IMR-90 (cell line): ENCODE measurements around the gene PIAS4. TPM values are rescaled to one million over a fixed set of nuclear protein-coding genes. Genes with fewer than 3 reads are reported as not detected.
A peak's percentile ranks its signal among the peaks of the same experiment; 100 is the strongest.

Experiments used
- ATAC-seq: fragments of 200-7000 bp; cut with Tn5 transposase; 2 replicates; pipeline ENCODE4 v1.9.1; 2020; ENCODE audit warnings: low read depth, mild to moderate bottlenecking, moderate library complexity
- BruUV-seq: library from RNA; stranded (reverse); fragments of 400-500 nt; replicated peaks from 2 replicates; lab custom pipeline; 2021; lab: Mats Ljungman, UMichigan
- CTCF ChIA-PET: fragments of 300-600 bp; formaldehyde crosslinking; extraction: SDS; loops from one replicate; lab custom pipeline; 2021; ENCODE audit warnings: antibody characterized with exemption; lab: Yijun Ruan, JAX
- POLR2A ChIA-PET: fragments of 300-600 bp; sonication (Branson Sonifier 250); formaldehyde crosslinking; loops from one replicate; lab custom pipeline; 2022; ENCODE audit warnings: antibody characterized with exemption; ENCODE audit not compliant: unreplicated experiment; lab: Charles Lee
- DNase-seq: peaks from one replicate; pipeline ENCODE4 v3.0.0; 2013
- H2AFZ ChIP-seq: replicated peaks from 2 replicates; pipeline ENCODE3; 2013; ENCODE audit warnings: low read length, mild to moderate bottlenecking; ENCODE audit not compliant: poor library complexity
- H2AK5ac ChIP-seq: 2 replicates; pipeline ENCODE4 v1.6.1; 2013; ENCODE audit warnings: low read depth, low read length, inconsistent platforms
- H2AK9ac ChIP-seq: replicated peaks from 2 replicates; pipeline ENCODE3; 2013; ENCODE audit warnings: mild to moderate bottlenecking, low read depth, low read length, moderate library complexity; ENCODE audit not compliant: poor library complexity
- H2BK120ac ChIP-seq: 2 replicates; pipeline ENCODE4 v1.6.1; 2013; ENCODE audit warnings: low read depth, low read length, inconsistent platforms
- H2BK15ac ChIP-seq: 3 replicates; pipeline ENCODE4 v1.6.1; 2013; ENCODE audit warnings: low read depth, low read length, inconsistent platforms
- H2BK20ac ChIP-seq: 2 replicates; pipeline ENCODE4 v1.6.1; 2013; ENCODE audit warnings: low read depth, mild to moderate bottlenecking, inconsistent platforms, low read length, moderate library complexity
- H2BK5ac ChIP-seq: 2 replicates; pipeline ENCODE4 v1.6.1; 2013; ENCODE audit warnings: mild to moderate bottlenecking, low read depth, low read length, inconsistent platforms; ENCODE audit not compliant: poor library complexity, severe bottlenecking
- H3K14ac ChIP-seq: replicated peaks from 2 replicates; pipeline ENCODE4 v1.6.1; 2013; ENCODE audit warnings: low read depth, low read length, inconsistent platforms
- H3K18ac ChIP-seq: 2 replicates; pipeline ENCODE4 v1.6.1; 2013; ENCODE audit warnings: low read depth, low read length, control low read depth
- H3K23ac ChIP-seq: 2 replicates; pipeline ENCODE4 v1.6.1; 2013; ENCODE audit warnings: low read depth, low read length, inconsistent platforms
- H3K27ac ChIP-seq: 2 replicates; pipeline ENCODE4 v1.5.1; 2013; ENCODE audit warnings: mild to moderate bottlenecking, control low read depth, low read length; ENCODE audit not compliant: insufficient read depth
- H3K27me3 ChIP-seq: 2 replicates; pipeline ENCODE4 v1.6.1; 2013; ENCODE audit warnings: low read length; ENCODE audit not compliant: control insufficient read depth, insufficient read depth
- H3K36me3 ChIP-seq: 2 replicates; pipeline ENCODE4 v1.6.1; 2013; ENCODE audit warnings: low read length, mixed read lengths; ENCODE audit not compliant: control insufficient read depth, insufficient read depth
- H3K4ac ChIP-seq: 2 replicates; pipeline ENCODE4 v1.6.1; 2013; ENCODE audit warnings: low read depth, low read length, inconsistent platforms
- H3K4me1 ChIP-seq: 2 replicates; pipeline ENCODE4 v1.6.1; 2013; ENCODE audit warnings: low read length, mixed read lengths; ENCODE audit not compliant: control insufficient read depth, insufficient read depth
- H3K4me2 ChIP-seq: 2 replicates; pipeline ENCODE4 v1.6.1; 2013; ENCODE audit warnings: low read depth, mild to moderate bottlenecking, control low read depth, low read length, moderate library complexity
- H3K4me3 ChIP-seq: 2 replicates; pipeline ENCODE4 v1.5.1; 2013; ENCODE audit warnings: low read depth, mild to moderate bottlenecking, control low read depth, low read length, moderate library complexity; ENCODE audit not compliant: insufficient read depth
- H3K56ac ChIP-seq: 2 replicates; pipeline ENCODE4 v1.6.1; 2013; ENCODE audit warnings: low read length, inconsistent platforms; ENCODE audit not compliant: insufficient read depth; ENCODE audit errors: extremely low read depth
- H3K79me1 ChIP-seq, 2 experiments: 2 replicates each; pipeline ENCODE4 v1.6.1; 2013; ENCODE audit warnings: low read length in 2 of 2, inconsistent platforms in 1 of 2, low read depth in 1 of 2
- H3K9ac ChIP-seq: 2 replicates; pipeline ENCODE4 v1.6.1; 2013; ENCODE audit warnings: low read depth, low read length, control low read depth
- H3K9me1 ChIP-seq: 2 replicates; pipeline ENCODE4 v1.6.1; 2013; ENCODE audit warnings: low read length, inconsistent platforms; ENCODE audit not compliant: insufficient read depth
- H3K9me3 ChIP-seq: 2 replicates; pipeline ENCODE4 v1.6.1; 2013; ENCODE audit warnings: low read length; ENCODE audit not compliant: control insufficient read depth, insufficient read depth
- H4K20me1 ChIP-seq: 2 replicates; pipeline ENCODE4 v1.6.1; 2013; ENCODE audit warnings: low read length, inconsistent platforms; ENCODE audit not compliant: insufficient read depth
- H4K5ac ChIP-seq: 2 replicates; pipeline ENCODE4 v1.6.1; 2013; ENCODE audit warnings: mild to moderate bottlenecking, low read depth, low read length, control low read depth
- H4K8ac ChIP-seq, 2 experiments: 2 replicates each; pipeline ENCODE4 v1.6.1; 2013; ENCODE audit warnings: low read depth in 2 of 2, low read length in 2 of 2, control low read depth in 1 of 2, inconsistent platforms in 1 of 2
- H4K91ac ChIP-seq: 2 replicates; pipeline ENCODE4 v1.6.1; 2013; ENCODE audit warnings: low read depth, low read length, inconsistent platforms; ENCODE audit not compliant: insufficient read depth
- BHLHE40 ChIP-seq: fragments of 150-350 bp; IDR thresholded peaks from 2 replicates; pipeline ENCODE4 v1.6.1; 2016; ENCODE audit warnings: mild to moderate bottlenecking, low read depth, low read length
- CEBPB ChIP-seq: IDR thresholded peaks from 2 replicates; pipeline ENCODE4 v1.6.1; 2012; ENCODE audit warnings: low read depth, low read length, improper control_type of control experiment
- MAZ ChIP-seq: IDR thresholded peaks from 2 replicates; pipeline ENCODE4 v1.6.1; 2012; ENCODE audit warnings: low read depth, mild to moderate bottlenecking, low read length, improper control_type of control experiment, moderate library complexity, borderline replicate concordance
- MXI1 ChIP-seq: IDR thresholded peaks from 2 replicates; pipeline ENCODE4 v1.6.1; 2012; ENCODE audit warnings: low read depth, mild to moderate bottlenecking, low read length, moderate library complexity, borderline replicate concordance
- NFE2L2 ChIP-seq: fragments of 150-350 bp; IDR thresholded peaks from 2 replicates; pipeline ENCODE4 v1.6.1; 2016; ENCODE audit warnings: low read depth, mild to moderate bottlenecking, low read length
- POLR2A ChIP-seq: IDR thresholded peaks from 2 replicates; pipeline ENCODE4 v1.6.1; 2012; ENCODE audit warnings: mild to moderate bottlenecking, low read depth, low read length
- RAD21 ChIP-seq: IDR thresholded peaks from 2 replicates; pipeline ENCODE4 v1.6.1; 2012; ENCODE audit warnings: low read length, improper control_type of control experiment
- RCOR1 ChIP-seq: IDR thresholded peaks from 2 replicates; pipeline ENCODE4 v1.6.1; 2012; ENCODE audit warnings: mild to moderate bottlenecking, low read length, improper control_type of control experiment; ENCODE audit not compliant: insufficient replicate concordance
- RFX5 ChIP-seq: IDR thresholded peaks from 2 replicates; pipeline ENCODE4 v1.8.0; 2012; ENCODE audit warnings: low read depth, mild to moderate bottlenecking, low read length, moderate library complexity
- SMC3 ChIP-seq: fragments of 150-350 bp; IDR thresholded peaks from 2 replicates; pipeline ENCODE4 v1.6.1; 2016; ENCODE audit warnings: low read depth, mild to moderate bottlenecking, antibody characterized with exemption, low read length, moderate library complexity
- USF2 ChIP-seq: fragments of 150-350 bp; IDR thresholded peaks from 2 replicates; pipeline ENCODE4 v1.6.1; 2017; ENCODE audit warnings: mild to moderate bottlenecking, antibody characterized with exemption, low read length, low read depth
- WGBS, 2 experiments: methylation state at CpG; one replicate each; pipeline versions ENCODE4 v1.1.5 to v1.1.7; 2013; ENCODE audit warnings: missing lambda C conversion rate in 2 of 2; ENCODE audit not compliant: insufficient read length in 1 of 2; ENCODE audit errors: extremely low coverage in 2 of 2; 5-methylcytosine and 5-hydroxymethylcytosine counted together
- dilution Hi-C: fragments of 300-500 bp; cut with HindIII; formaldehyde crosslinking; loops from one replicate; pipeline ENCODE4 v1.14.3; 2018; ENCODE audit warnings: low sequenced_read_pairs; ENCODE audit not compliant: unreplicated experiment
- in situ Hi-C: fragments of 300-500 bp; cut with MboI; formaldehyde crosslinking; loops from 3 replicates; pipeline ENCODE4 v1.14.3; 2019; ENCODE audit warnings: low sequenced_read_pairs, inconsistent platforms, mixed read lengths
- intact Hi-C: fragments of 100-400 bp; cut with micrococcal nuclease; formaldehyde crosslinking; loops from 2 replicates; pipeline ENCODE4 v1.10.0; 2022
- polyA plus RNA-seq, 3 experiments: library from polyadenylated mRNA; depleted of rRNA; stranded (reverse); fragments of >200 nt; gene quantifications; 2 replicates each; pipeline ENCODE4 v1.2.3, GENCODE V29; 2012; ENCODE audit warnings: low replicate concordance in 1 of 3
- total RNA-seq: library from RNA; depleted of rRNA; stranded (reverse); fragments of >200 nt; gene quantifications from 2 replicates; pipeline ENCODE4 v1.2.3, GENCODE V29; 2012
- TF ChIP-seq, protein P1 (sequence below): conservative IDR thresholded peaks from 2 replicates; pipeline ENCODE4 v1.5.1; 2012; ENCODE audit warnings: mild to moderate bottlenecking, low read depth, low read length, improper control_type of control experiment
- TF ChIP-seq, protein P2 (sequence below): fragments of 150-350 bp; IDR thresholded peaks from 2 replicates; pipeline ENCODE4 v1.6.1; 2016; ENCODE audit warnings: low read depth, mild to moderate bottlenecking, low read length, moderate library complexity, borderline replicate concordance

Gene PIAS4
- total and polyA plus RNA-seq, 2 of the 4 experiments (the other 2 are of a cell fraction), result 12.1 to 13.6 TPM

- H3K9me1 ChIP-seq, result peaks cover 10% of the 10 kb centered on the region
- no peak overlapping the region for H4K91ac ChIP-seq
- no peak overlapping the region for H3K4me3 ChIP-seq
- peak overlapping the region; percentile 75; the same call in 1 of the 2 replicates for H3K27ac ChIP-seq
- H3K36me3 ChIP-seq, result peaks cover 59% of the 10 kb centered on the region
- DNase-seq (peak; percentile 55), ATAC-seq (peak; percentile 68)
- peak overlapping the region; percentile 70; the same call in 1 of the 2 replicates for H2AK5ac ChIP-seq
- no peak overlapping the region for H2BK15ac ChIP-seq
- no TSS peak for BruUV-seq
- no peaks in the 10 kb centered on the region for H3K9me3 ChIP-seq
- H3K18ac ChIP-seq, result no peak overlapping the region
- intact Hi-C loops, result no loop called here
- H3K9ac ChIP-seq, result peak overlapping the region; percentile 3; the same call in 1 of the 2 replicates
- no peak overlapping the region for H3K14ac ChIP-seq
- H3K79me1 ChIP-seq, result peaks cover 10 to 58% of the 10 kb centered on the region in 2 experiments
- peak overlapping the region; percentile 49 for H2BK5ac ChIP-seq
- peaks cover 19% of the 10 kb centered on the region for H3K4me1 ChIP-seq
- H3K4me2 ChIP-seq, result 0 out of 2 replicates have a peak overlapping the region, but pooled peaks have one; percentile 8
- dilution Hi-C loops, result no loop called here
- H3K23ac ChIP-seq, result peak overlapping the region; percentile 39; the same call in 1 of the 2 replicates
- H2AK9ac ChIP-seq, result peak overlapping the region; percentile 65
- H4K8ac ChIP-seq, result 0 out of 4 replicates have a peak overlapping the region, but pooled peaks of 1 of the 2 experiments have one; percentile 19
- ChIA-PET POLR2A (no interaction called here), CTCF (interaction anchor here (0.5 kb wide), 1 partner anchor 756 kb away, joined by 3 read pairs; no protein-coding TSS in a partner anchor)
- peak overlapping the region; percentile 10; the same call in 1 of the 2 replicates for H3K4ac ChIP-seq
- H3K56ac ChIP-seq, result no peak overlapping the region
- no peaks in the 10 kb centered on the region for H3K27me3 ChIP-seq
- H2BK120ac ChIP-seq, result no peak overlapping the region
- H4K20me1 ChIP-seq, result peaks cover 88% of the 10 kb centered on the region
- H2BK20ac ChIP-seq, result no peak overlapping the region
- in situ Hi-C loops, result no loop called here
- peak overlapping the region; percentile 13 for H2AFZ ChIP-seq
- H4K5ac ChIP-seq, result no peak overlapping the region
- 96% methylated on average over 5 of the region's 15 CpGs; no CpG with 5 or more reads in 1 of the 2 experiments for WGBS, 2 experiments
- TF ChIP-seq NFE2L2 (no peak), CEBPB (peak; percentile 82), RFX5 (no peak), SMC3 (no peak), MAZ (peak; percentile 63; the same call in 1 of the 2 replicates), USF2 (no peak), RAD21 (no peak), MXI1 (no peak), POLR2A (no peak), RCOR1 (no peak), BHLHE40 (no peak)
- TF ChIP-seq, protein P1, sequence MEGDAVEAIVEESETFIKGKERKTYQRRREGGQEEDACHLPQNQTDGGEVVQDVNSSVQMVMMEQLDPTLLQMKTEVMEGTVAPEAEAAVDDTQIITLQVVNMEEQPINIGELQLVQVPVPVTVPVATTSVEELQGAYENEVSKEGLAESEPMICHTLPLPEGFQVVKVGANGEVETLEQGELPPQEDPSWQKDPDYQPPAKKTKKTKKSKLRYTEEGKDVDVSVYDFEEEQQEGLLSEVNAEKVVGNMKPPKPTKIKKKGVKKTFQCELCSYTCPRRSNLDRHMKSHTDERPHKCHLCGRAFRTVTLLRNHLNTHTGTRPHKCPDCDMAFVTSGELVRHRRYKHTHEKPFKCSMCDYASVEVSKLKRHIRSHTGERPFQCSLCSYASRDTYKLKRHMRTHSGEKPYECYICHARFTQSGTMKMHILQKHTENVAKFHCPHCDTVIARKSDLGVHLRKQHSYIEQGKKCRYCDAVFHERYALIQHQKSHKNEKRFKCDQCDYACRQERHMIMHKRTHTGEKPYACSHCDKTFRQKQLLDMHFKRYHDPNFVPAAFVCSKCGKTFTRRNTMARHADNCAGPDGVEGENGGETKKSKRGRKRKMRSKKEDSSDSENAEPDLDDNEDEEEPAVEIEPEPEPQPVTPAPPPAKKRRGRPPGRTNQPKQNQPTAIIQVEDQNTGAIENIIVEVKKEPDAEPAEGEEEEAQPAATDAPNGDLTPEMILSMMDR, result no peak
- TF ChIP-seq, protein P2, sequence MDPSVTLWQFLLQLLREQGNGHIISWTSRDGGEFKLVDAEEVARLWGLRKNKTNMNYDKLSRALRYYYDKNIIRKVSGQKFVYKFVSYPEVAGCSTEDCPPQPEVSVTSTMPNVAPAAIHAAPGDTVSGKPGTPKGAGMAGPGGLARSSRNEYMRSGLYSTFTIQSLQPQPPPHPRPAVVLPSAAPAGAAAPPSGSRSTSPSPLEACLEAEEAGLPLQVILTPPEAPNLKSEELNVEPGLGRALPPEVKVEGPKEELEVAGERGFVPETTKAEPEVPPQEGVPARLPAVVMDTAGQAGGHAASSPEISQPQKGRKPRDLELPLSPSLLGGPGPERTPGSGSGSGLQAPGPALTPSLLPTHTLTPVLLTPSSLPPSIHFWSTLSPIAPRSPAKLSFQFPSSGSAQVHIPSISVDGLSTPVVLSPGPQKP, result no peak
Measured at GRCh38 chr19:4051175-4052101, 43.9 kb downstream of the PIAS4 start.
